Activated CD4-positive, alpha-beta T cell treated with anti-CD3 and anti-CD28 coated beads, Interleukin-2, amount 50 U/mL, for 24 hours (primary cell): ENCODE results near the gene EYS.

ENCODE experiments used
- DNase-seq, 2 donors: peaks; one replicate each; pipeline ENCODE4 v3.0.0-alpha.2; 2020; ENCODE audit warnings: low read depth in 1 of 2, low spot score in 1 of 2

Gene EYS

GRCh38 chr6:64357430-64357829, 1349.6 kb downstream of the EYS start:
- no peak for DNase-seq

GRCh38 chr6:64347411-64347810, 1359.6 kb downstream of the EYS start:
- no peak for DNase-seq

GRCh38 chr6:64335195-64335594, 1371.8 kb downstream of the EYS start:
- DNase-seq = no peak

- no peak for DNase-seq
These were observed 1372.4 kb downstream of the EYS start for GRCh38 chr6:64334636-64335035.

GRCh38 chr6:64330694-64331307, 1376.2 kb downstream of the EYS start:
- DNase-seq = no peak

- DNase-seq = no peak
These were observed 1380.1 kb downstream of the EYS start for GRCh38 chr6:64326939-64327338.

GRCh38 chr6:64325093-64325492, 1381.9 kb downstream of the EYS start:
- DNase-seq = no peak

- no peak for DNase-seq
These were observed 1396.8 kb downstream of the EYS start for GRCh38 chr6:64310214-64310613.

GRCh38 chr6:64301307-64302236, 1405.5 kb downstream of the EYS start:
- DNase-seq = no peak

GRCh38 chr6:64299176-64299575, 1407.8 kb downstream of the EYS start:
- no peak for DNase-seq

GRCh38 chr6:64294034-64294433, 1413.0 kb downstream of the EYS start:
- no peak for DNase-seq

GRCh38 chr6:64293298-64293697, 1413.7 kb downstream of the EYS start:
- no peak for DNase-seq

GRCh38 chr6:64290867-64291266, 1416.2 kb downstream of the EYS start:
- DNase-seq = no peak

GRCh38 chr6:64289931-64290330, 1417.1 kb downstream of the EYS start:
- no peak for DNase-seq

- DNase-seq = no peak
These were observed 1418.7 kb downstream of the EYS start for GRCh38 chr6:64288351-64288750.

- DNase-seq = no peak
These were observed 1425.9 kb downstream of the EYS start for GRCh38 chr6:64281167-64281566.

GRCh38 chr6:64280569-64280968, 1426.5 kb downstream of the EYS start:
- DNase-seq = no peak

GRCh38 chr6:64270083-64270482, 1436.9 kb downstream of the EYS start:
- no peak for DNase-seq

- no peak for DNase-seq
These were observed 1440.6 kb downstream of the EYS start for GRCh38 chr6:64266351-64266821.

GRCh38 chr6:64263778-64264177, 1443.2 kb downstream of the EYS start:
- DNase-seq = no peak

- no peak for DNase-seq
These were observed 1447.7 kb downstream of the EYS start for GRCh38 chr6:64259372-64259771.

- DNase-seq = no peak
These were observed 1448.3 kb downstream of the EYS start for GRCh38 chr6:64258752-64259151.
